GDM1 (cell line): ENCODE results near the gene MRPL49.

ENCODE experiments used
- DNase-seq: peaks from one replicate; lab custom pipeline; 2025; lab: John Stamatoyannopoulos, UW

The MRPL49 gene

GRCh38 chr11:65121865-65122696 is at the start of gene MRPL49, which contains the start of gene FAU:
MRPL49 (plus strand) TSS chr11:65122321; CDS start chr11:65122347, 26 bp downstream.
FAU (minus strand) TSS chr11:65122134; CDS start chr11:65121813, 321 bp downstream.
- DNase-seq: peak; percentile 99

GRCh38 chr11:65072631-65072966 is 49.5 kb upstream of the MRPL49 start:
- DNase-seq: no peak

- no peak for DNase-seq
Measured at GRCh38 chr11:65077451-65077850, 44.7 kb upstream of the MRPL49 start.

DNA sequence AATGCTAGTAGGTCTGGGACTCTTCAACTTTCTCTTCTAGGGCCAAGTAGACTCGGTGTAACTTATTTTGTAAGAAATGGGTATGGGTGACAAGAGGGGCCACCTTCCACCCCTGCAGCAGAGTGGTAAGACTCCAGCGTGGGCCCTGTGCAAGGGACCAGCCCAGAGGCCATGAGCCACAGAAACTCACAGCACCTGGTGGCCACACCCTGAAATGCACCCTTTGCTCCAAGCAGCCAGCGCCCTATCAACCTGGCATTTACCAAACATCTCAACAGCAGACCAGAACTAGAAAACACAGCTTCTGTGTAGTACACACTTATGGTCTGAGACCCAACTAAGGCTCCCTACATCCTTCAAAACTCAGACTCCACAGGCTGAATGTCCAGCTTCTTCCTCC is 44.0 kb upstream of the MRPL49 start:
- DNase-seq: peak; percentile 49

DNA sequence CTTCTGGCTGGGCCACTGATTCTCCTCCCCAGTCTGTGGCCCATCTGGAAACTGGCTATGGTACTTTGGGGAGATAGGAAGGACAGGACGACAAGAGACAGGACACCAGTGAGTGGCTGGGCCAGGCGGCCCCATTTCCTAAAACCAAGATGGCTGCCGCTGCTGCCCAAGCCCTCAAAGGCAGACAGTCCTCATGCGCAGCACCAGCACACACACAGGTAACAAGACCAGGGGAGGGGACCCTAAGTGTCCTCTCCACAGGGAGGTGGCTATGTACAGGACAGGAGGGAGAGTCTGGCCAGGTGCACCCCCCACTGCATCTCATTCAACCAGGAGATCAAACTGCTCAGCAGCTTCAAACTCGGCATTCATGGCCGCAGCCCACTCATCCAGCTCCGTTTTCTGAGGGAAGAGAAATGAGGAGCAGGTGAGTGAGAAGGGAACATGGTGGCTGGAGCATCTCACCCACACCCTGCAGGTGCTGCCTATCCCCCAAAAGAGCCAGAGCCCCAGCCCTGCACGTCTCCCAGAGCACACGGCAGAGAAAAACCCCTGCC is 43.3 kb upstream of the MRPL49 start:
- no peak for DNase-seq

DNA sequence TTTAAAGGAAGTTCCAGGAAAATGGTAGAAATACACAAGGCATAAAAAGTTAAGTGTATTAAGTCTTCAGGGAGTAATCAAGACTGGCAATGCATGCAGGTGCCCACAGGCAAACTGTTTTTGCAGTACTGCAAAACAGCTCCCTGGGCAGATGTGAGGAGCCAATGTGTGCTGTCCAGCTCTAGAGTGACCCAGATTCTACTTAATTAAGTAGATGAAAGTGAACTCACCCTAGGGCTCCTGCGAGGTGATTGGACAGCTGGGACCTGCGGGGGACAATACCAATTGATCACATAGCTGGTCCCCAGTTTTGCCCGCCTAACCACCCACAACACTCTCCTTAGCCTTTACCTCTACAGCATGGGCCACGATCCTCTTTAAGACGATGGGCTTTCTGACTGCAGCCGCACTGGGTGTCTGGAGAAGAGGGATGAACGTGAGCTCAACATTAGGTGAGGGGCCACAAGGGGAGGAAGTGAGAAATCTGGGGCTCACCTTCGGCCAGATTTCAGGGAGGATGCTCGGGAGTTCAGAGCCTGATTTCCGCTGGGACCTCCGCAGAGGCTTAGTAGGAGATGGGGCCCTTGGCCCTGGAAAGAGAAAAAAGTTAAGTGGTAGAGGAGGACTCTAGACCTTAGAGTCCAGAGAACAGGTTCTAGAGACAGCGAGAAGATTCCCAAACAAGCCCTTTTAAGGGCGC is 38.8 kb upstream of the MRPL49 start:
- no peak for DNase-seq

GRCh38 chr11:65083834-65084597 is 38.1 kb upstream of the MRPL49 start, which contains the start of the genes CDCA5 and ZFPL1:
CDCA5 (minus strand) TSS chr11:65084040; CDS start chr11:65083978, 62 bp downstream.
ZFPL1 (plus strand) TSS chr11:65084222; CDS start chr11:65084699, 477 bp downstream.
- DNase-seq: peak; percentile 93

DNA sequence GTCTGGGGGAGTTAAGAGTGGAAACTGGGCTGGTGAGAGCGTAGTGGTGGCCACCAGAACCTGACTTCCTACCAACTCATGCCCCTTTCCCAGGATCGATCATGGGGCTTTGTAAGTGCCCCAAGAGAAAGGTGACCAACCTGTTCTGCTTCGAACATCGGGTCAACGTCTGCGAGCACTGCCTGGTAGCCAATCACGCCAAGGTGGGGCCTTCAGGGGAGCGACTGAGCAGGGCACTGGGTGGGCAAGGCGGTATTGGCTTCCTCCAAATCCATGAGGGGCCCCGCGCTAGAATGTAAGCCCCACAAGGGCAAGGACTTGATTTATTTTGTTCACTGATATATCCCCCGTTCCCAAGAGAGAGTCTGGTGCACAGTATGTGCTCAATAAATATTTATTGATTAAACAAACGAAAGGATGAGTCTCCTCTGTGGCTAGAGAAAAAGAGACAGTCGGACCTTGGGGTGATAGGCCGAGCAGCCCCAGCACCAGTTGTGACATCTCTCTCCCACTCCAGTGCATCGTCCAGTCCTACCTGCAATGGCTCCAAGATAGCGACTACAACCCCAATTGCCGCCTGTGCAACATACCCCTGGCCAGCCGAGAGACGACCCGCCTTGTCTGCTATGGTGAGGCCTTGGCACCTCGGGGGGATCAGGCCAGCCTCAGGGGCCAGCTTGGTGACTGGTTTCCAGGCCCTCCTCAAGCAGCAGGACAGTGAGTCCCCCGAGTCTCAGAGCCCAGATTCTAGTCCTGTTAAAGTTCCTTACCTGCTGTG is 37.3 kb upstream of the MRPL49 start:
- DNase-seq: no peak

- no peak for DNase-seq
Measured at GRCh38 chr11:65085446-65085845, 36.7 kb upstream of the MRPL49 start.

DNA sequence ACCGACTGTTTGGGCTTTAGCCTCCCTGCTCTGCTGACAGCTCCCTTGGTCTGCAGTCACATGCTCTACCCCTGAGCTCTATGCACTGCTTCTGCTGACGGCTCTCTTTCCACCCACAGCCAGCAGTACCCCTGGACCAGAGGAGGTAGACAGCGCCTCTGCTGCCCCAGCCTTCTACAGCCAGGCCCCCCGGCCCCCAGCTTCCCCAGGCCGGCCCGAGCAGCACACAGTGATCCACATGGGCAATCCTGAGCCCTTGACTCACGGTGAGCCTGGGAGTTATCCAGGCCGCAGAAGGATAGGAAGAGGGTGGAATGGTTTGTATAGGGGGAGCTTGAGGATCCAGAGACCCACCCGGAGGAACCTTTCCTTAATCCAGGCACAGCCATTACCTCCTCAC is 35.3 kb upstream of the MRPL49 start:
- no peak for DNase-seq

DNA sequence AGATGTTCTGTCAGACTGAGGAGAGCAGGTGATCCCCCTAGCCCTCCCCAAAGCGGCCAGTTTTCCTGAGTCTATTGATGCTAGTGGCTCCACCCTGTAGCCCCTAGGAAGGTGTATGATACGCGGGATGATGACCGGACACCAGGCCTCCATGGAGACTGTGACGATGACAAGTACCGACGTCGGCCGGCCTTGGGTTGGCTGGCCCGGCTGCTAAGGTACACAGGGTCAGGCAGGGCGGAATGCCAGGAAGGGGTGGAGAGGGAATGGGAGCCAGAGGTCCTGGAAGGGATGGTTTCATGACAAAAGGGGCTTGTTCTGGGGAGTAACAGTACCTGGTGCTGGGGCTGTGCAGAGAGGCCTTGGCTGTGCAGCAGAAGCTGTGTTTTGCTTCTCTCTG is 34.9 kb upstream of the MRPL49 start:
- no peak for DNase-seq

DNA sequence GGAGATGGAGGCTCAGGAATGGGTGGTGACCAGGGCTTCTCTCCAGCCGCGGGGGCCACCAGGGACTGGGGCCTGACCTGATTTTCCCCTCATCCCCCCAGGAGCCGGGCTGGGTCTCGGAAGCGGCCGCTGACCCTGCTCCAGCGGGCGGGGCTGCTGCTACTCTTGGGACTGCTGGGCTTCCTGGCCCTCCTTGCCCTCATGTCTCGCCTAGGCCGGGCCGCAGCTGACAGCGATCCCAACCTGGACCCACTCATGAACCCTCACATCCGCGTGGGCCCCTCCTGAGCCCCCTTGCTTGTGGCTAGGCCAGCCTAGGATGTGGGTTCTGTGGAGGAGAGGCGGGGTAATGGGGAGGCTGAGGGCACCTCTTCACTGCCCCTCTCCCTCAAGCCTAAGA is 34.3 kb upstream of the MRPL49 start:
- no peak for DNase-seq

DNA sequence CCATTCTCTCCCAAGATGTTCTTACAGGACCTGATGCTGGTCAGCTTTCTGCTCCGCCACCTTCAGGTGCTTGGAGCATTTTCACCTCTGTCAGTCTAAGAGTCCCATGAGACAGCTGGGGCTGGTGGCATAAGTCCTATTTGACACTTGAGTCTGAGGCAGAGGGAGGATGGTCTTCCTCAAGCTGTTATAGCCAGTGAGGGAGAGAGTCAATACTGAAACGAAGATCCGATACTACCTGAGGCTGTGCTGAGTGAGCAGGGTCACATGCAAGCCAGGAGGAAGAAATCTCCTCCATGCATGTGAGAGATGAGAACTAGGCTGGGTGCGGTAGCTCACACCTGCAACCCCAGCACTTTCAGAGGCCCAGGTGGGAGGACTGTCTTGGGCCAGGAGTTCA is 32.5 kb upstream of the MRPL49 start:
- DNase-seq: no peak

DNA sequence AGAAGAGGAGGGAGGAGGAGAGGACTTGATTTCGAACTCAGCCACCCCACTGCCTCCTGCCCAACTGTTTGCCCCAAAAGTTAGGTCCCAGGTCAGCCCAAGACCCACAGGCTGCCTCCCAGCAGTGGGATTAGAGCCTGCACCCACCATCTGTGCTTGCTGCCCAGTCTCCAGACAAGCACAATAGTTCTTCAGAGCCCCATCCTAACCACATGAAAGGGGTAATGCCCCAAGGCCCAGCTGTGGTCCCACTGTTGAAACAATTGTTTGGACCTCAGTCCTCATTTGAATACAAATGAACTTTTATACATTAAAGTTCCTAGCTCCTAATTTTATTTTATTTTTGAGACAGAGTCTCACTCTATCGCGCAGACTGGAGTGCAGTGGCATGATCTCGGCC is 31.5 kb upstream of the MRPL49 start:
- no peak for DNase-seq

DNA sequence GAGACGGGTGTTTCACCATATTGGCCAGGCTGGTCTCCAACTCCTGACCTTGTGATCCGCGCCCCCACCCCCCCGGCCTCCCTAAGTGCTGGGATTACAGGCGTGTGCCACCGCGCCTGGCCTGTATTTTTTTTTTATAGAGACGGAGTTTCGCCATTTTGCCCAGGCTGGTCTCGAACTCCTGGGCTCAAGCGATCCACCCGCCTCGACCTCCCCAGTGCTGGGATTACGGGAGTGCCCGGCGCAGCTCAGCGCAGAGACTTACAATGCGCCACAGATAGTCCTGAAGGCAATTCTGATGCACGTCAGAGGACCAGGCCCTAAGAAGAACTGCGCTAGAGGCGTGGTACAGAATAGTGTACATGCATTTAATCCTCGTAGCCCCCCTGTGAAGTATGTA is 26.7 kb upstream of the MRPL49 start:
- no peak for DNase-seq

GRCh38 chr11:65095974-65096806 is 25.9 kb upstream of the MRPL49 start, which contains the start of gene VPS51:
VPS51 (plus strand) TSS chr11:65096214; CDS start chr11:65096251, 37 bp downstream.
- peak; percentile 74 for DNase-seq

DNA sequence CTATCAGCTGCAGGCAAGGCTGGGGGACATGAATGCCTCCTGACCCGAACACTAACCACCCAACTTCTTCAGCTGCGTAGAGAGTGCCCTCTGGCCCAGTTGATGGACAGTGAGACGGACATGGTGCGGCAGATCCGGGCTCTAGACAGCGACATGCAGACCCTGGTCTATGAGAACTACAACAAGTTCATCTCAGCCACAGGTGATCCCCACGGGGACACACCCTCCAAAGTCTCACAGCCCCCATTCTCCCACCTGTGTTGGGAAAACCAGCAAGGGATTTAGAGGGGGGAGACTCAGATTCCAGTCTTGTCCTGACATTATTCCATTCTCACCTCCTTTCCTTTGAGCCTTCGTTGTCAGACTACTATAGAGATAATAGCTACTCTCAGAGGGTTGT is 25.2 kb upstream of the MRPL49 start:
- DNase-seq: no peak

DNA sequence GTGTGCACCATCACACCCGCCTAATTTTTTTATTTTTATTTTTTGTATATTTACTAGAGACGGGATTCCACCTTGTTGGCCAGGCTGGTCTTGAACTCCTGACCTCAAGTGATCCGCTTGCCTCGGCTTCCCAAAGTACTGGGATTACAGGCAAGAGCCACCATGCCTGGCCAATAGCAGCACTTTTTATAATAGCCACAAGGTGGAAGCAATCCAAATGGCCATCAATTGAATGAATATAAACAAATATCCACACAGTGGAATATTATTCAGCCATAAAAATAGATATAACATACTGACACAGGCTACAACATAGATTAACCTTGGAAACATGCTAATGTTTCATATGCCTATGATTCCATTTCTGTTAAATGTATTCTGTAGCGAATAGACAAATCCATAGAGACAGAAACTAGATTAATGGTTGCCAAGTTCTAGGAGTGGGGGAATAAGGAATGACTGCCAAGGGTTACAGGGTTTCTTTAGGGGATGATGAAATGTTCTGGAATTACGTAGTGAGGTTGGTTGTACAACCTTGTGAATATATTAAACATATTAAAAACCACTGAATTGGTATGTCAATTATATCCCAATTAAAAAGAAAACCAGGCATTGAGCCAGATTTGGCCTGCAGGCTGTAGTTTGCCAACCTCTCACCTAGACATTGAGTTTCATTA is 21.3 kb upstream of the MRPL49 start:
- no peak for DNase-seq
